ENCODE results near the gene RBFOX2.

DNA sequence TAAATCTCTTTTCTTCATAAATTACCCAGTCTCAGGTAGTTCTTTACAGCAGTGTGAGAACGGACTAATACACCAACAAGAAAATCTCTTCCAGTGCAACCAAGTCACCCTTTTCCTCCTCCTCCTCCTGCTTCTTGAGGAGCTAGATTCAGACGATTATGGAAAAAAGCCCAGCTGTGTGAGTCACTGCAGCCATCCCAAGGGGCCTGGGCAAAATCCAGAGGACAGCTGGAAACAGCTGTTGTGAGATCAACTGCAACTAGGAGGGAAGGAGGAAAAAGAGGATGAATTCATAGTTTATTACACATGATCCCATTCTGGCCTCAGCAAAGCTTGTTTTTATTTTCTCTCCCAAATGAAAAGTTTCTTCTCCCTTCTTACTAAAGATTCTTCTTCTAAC, 32.9 kb downstream of the RBFOX2 start:
- TF ChIP-seq, protein P1, sequence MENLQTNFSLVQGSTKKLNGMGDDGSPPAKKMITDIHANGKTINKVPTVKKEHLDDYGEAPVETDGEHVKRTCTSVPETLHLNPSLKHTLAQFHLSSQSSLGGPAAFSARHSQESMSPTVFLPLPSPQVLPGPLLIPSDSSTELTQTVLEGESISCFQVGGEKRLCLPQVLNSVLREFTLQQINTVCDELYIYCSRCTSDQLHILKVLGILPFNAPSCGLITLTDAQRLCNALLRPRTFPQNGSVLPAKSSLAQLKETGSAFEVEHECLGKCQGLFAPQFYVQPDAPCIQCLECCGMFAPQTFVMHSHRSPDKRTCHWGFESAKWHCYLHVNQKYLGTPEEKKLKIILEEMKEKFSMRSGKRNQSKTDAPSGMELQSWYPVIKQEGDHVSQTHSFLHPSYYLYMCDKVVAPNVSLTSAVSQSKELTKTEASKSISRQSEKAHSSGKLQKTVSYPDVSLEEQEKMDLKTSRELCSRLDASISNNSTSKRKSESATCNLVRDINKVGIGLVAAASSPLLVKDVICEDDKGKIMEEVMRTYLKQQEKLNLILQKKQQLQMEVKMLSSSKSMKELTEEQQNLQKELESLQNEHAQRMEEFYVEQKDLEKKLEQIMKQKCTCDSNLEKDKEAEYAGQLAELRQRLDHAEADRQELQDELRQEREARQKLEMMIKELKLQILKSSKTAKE (IDR thresholded peaks at IDR 0.05; ENCODE audit: low read depth, poor library complexity, severe bottlenecking): no peak
- TF ChIP-seq POLR2AphosphoS5 (IDR thresholded peaks at IDR 0.05; ENCODE audit: low read length): no peak

Measured in GM12878 (cell line).